ENCODE measurements around the gene CCL2. TPM values are rescaled to one million over a fixed set of nuclear protein-coding genes. Genes with fewer than 3 reads are reported as not detected.

The CCL2 gene
- total and polyA plus RNA-seq, 3 experiments from 2014 or later: 5.5 to 6.6 TPM; not detected in 1

DNA sequence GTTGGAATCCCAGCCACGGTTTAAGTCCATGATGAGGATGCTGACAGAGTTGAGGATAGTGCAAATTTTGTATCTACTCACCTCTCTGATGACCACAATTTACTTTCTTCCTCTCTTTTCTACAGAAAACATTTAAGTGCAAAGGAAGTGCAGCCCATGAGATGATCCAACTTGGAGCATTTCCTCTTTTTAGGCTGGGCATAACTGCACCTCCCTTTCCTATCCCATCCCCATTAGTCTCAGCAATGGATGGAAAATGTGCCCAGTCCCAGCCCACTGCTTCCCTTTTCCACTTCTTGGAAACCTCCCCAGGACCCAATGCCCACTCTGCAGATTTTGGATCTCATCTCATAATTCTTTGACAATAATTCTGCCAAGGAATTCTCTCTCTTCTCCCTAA is 47.6 kb downstream of the CCL2 start:
- ChIA-PET POLR2A (no interaction called here), CTCF (no interaction called here)
- Mint-ChIP-seq H3K27me3 (peaks cover 27 to 46% of the 10 kb centered on the region in 2 donors), H3K4me1 (no peaks in the 10 kb centered on the region), H3K36me3 (no peaks in the 10 kb centered on the region), H3K4me3 (no peak overlapping the region), H3K9me3 (peaks cover 0 to 5% (median 2%) of the 10 kb centered on the region in 5 donors), H3K27ac (no peak overlapping the region)
- H3K9me3 ChIP-seq (ENCODE audit: low read length): no peaks in the 10 kb centered on the region
- H3K4me1 ChIP-seq (ENCODE audit: insufficient read depth, low read length): no peaks in the 10 kb centered on the region
- DNase-seq: no peak
- no peak overlapping the region for H3K4me3 ChIP-seq (ENCODE audit: low read length)
- no peak overlapping the region for H3K27ac ChIP-seq (ENCODE audit: low read depth, low read length)
- no peaks in the 10 kb centered on the region for H3K36me3 ChIP-seq (ENCODE audit: insufficient read depth, low read length)
- peaks cover 3% of the 10 kb centered on the region for H3K27me3 ChIP-seq (ENCODE audit: insufficient read depth, low read length, poor library complexity, severe bottlenecking)

DNA sequence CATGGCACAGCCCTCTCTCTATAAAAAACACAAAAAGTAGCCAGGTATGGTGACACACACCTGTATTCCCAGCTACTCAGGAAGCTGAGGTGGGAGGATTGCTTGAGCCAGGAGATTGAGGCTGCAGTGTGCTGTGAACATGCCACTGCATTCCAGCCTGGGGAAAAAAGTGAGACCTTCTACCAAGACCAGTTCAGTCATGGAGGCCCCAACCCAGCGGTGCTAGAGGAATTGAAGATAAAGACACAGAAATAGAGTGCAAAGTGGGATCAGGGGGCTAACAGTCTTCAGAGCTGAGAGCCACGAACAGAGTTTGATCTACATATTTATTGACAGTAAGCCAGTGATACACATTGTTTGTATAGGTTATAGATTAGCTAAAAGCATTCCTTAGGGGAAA is 48.5 kb downstream of the CCL2 start:
- Mint-ChIP-seq H3K4me3 (no peak overlapping the region), H3K27ac (no peak overlapping the region), H3K4me1 (no peaks in the 10 kb centered on the region), H3K36me3 (no peaks in the 10 kb centered on the region), H3K27me3 (peaks cover 23 to 47% of the 10 kb centered on the region in 2 donors), H3K9me3 (peaks cover 0 to 2% (median 0%) of the 10 kb centered on the region in 5 donors)
- DNase-seq: no peak
- H3K4me3 ChIP-seq (ENCODE audit: low read length): no peak overlapping the region
- peaks cover 3% of the 10 kb centered on the region for H3K27me3 ChIP-seq (ENCODE audit: insufficient read depth, low read length, poor library complexity, severe bottlenecking)
- no peaks in the 10 kb centered on the region for H3K36me3 ChIP-seq (ENCODE audit: insufficient read depth, low read length)
- no peaks in the 10 kb centered on the region for H3K9me3 ChIP-seq (ENCODE audit: low read length)
- H3K4me1 ChIP-seq (ENCODE audit: insufficient read depth, low read length): no peaks in the 10 kb centered on the region
- CTCF ChIA-PET: no interaction called here
- H3K27ac ChIP-seq (ENCODE audit: low read depth, low read length): no peak overlapping the region
- POLR2A ChIA-PET: no interaction called here

DNA sequence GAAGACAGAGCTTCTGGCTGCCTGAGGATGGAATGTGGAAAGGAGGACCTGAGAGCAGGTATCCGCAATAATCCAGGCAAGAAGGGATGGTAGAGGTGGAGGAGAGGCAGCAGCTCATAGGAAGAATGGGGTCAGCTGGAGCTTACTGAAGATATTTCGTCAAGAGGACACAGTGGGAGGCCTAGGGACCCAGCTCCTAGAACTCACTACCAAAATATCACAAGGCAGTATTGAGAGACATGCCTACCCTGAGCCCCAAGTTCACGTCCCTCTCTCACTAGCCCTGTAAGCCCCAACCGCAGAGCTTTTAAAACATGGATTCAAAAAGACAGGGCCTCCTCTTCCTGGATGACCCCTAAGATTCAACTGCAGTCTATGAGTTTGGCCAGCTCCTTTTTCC is 50.0 kb downstream of the CCL2 start:
- Histone ChIP-seq H3K4me3 (ENCODE audit: low read length) (no peak overlapping the region), H3K27me3 (ENCODE audit: insufficient read depth, low read length, poor library complexity, severe bottlenecking) (peaks cover 3% of the 10 kb centered on the region), H3K27ac (ENCODE audit: low read depth, low read length) (no peak overlapping the region), H3K9me3 (ENCODE audit: low read length) (no peaks in the 10 kb centered on the region), H3K36me3 (ENCODE audit: insufficient read depth, low read length) (no peaks in the 10 kb centered on the region), H3K4me1 (ENCODE audit: insufficient read depth, low read length) (no peaks in the 10 kb centered on the region)
- POLR2A ChIA-PET: no interaction called here
- DNase-seq: no peak
- peaks cover 0 to 2% (median 0%) of the 10 kb centered on the region in 5 donors for H3K9me3 Mint-ChIP-seq
- no peak overlapping the region for H3K27ac Mint-ChIP-seq
- H3K4me3 Mint-ChIP-seq: no peak overlapping the region
- no peaks in the 10 kb centered on the region for H3K4me1 Mint-ChIP-seq
- peaks cover 12 to 32% of the 10 kb centered on the region in 2 donors for H3K27me3 Mint-ChIP-seq
- no peaks in the 10 kb centered on the region for H3K36me3 Mint-ChIP-seq
- CTCF ChIA-PET: no interaction called here

DNA sequence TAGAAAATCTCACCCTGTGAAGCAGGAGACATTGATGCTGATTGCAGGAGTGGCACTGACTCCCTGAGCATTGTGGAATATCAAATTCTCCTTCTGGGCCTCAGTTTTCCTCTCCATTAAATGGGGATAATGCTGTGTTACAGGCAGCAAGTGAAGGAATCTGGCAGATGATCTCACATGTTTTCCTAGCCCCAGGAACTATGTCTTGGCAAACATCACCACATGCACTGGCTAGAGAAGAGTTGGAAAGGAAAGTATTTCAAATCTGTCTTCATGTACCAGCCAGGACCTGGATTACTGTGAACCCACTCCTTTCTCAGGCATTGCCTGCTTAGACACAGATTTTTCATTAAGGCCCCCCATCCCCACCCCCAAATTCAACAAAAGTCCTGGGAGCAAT is 50.5 kb downstream of the CCL2 start:
- no peaks in the 10 kb centered on the region for H3K36me3 Mint-ChIP-seq
- H3K4me3 Mint-ChIP-seq: no peak overlapping the region
- peaks cover 3% of the 10 kb centered on the region for H3K27me3 ChIP-seq (ENCODE audit: insufficient read depth, low read length, poor library complexity, severe bottlenecking)
- H3K9me3 Mint-ChIP-seq: peaks cover 0 to 2% (median 0%) of the 10 kb centered on the region in 5 donors
- H3K27me3 Mint-ChIP-seq: peaks cover 10 to 30% of the 10 kb centered on the region in 2 donors
- H3K4me1 Mint-ChIP-seq: no peaks in the 10 kb centered on the region
- POLR2A ChIA-PET: no interaction called here
- H3K4me1 ChIP-seq (ENCODE audit: insufficient read depth, low read length): no peaks in the 10 kb centered on the region
- CTCF ChIA-PET: no interaction called here
- H3K27ac ChIP-seq (ENCODE audit: low read depth, low read length): no peak overlapping the region
- H3K36me3 ChIP-seq (ENCODE audit: insufficient read depth, low read length): no peaks in the 10 kb centered on the region
- H3K4me3 ChIP-seq (ENCODE audit: low read length): no peak overlapping the region
- H3K27ac Mint-ChIP-seq: no peak overlapping the region
- H3K9me3 ChIP-seq (ENCODE audit: low read length): no peaks in the 10 kb centered on the region
- no peak for DNase-seq

DNA sequence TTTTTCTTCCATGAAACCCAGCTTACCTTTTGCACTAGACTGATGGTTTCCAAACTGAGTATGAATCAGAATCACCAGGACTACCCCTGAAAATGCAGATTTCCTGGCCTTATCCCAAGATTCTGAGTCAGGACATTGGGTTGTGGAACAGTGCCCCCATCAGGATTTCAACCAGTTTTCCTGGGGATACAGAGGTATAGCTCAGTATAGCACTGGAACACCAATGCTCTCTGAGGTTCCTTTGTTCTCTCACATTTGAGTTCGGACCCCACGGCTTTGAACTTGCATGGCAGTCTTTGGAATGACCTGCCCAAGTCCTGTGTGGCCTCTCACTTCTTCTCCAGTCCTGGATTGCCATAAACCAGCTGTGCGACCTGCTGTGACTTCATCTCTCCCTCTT is 51.4 kb downstream of the CCL2 start:
- no peak for DNase-seq
- CTCF ChIA-PET: no interaction called here
- Histone ChIP-seq H3K27me3 (ENCODE audit: insufficient read depth, low read length, poor library complexity, severe bottlenecking) (peaks cover 3% of the 10 kb centered on the region), H3K9me3 (ENCODE audit: low read length) (no peaks in the 10 kb centered on the region), H3K4me3 (ENCODE audit: low read length) (no peak overlapping the region), H3K4me1 (ENCODE audit: insufficient read depth, low read length) (no peaks in the 10 kb centered on the region), H3K36me3 (ENCODE audit: insufficient read depth, low read length) (no peaks in the 10 kb centered on the region), H3K27ac (ENCODE audit: low read depth, low read length) (no peak overlapping the region)
- POLR2A ChIA-PET: no interaction called here
- H3K4me1 Mint-ChIP-seq: no peaks in the 10 kb centered on the region
- no peaks in the 10 kb centered on the region for H3K9me3 Mint-ChIP-seq
- no peak overlapping the region for H3K4me3 Mint-ChIP-seq
- H3K27ac Mint-ChIP-seq: no peak overlapping the region
- H3K27me3 Mint-ChIP-seq: peaks cover 8 to 32% of the 10 kb centered on the region in 2 donors
- no peaks in the 10 kb centered on the region for H3K36me3 Mint-ChIP-seq

Other genes starting within 250 kb of the CCL2 start
- not detected for gene CCL7, start 14.9 kb downstream of the CCL2 start, total RNA-seq
- gene CCL7, start 14.9 kb downstream of the CCL2 start, polyA plus RNA-seq: not detected
- gene CCL11, start 30.5 kb downstream of the CCL2 start, total RNA-seq: not detected
- gene CCL11, start 30.5 kb downstream of the CCL2 start, polyA plus RNA-seq: not detected
- not detected for gene CCL8, start 64.2 kb downstream of the CCL2 start, total RNA-seq
- not detected for gene CCL8, start 64.2 kb downstream of the CCL2 start, polyA plus RNA-seq
- not detected for gene CCL13, start 101.2 kb downstream of the CCL2 start, total RNA-seq
- not detected for gene CCL13, start 101.2 kb downstream of the CCL2 start, polyA plus RNA-seq
- 10 to 100 TPM; 52.8 to 55.3 TPM for gene CCL1, start 107.9 kb downstream of the CCL2 start, total RNA-seq
- gene CCL1, start 107.9 kb downstream of the CCL2 start, polyA plus RNA-seq: not detected